GF-D8 (cell line): ENCODE results near the gene NOL4L.
A peak's percentile ranks its signal among the peaks of the same experiment; 100 is the strongest.
"Not testable (repeated sequence)": the region's sequence is repeated elsewhere in the genome, so short reads cannot be mapped to it uniquely, and the experiment has no call there.

Source experiments
- DNase-seq: peaks from one replicate; lab custom pipeline; 2025; lab: John Stamatoyannopoulos, UW

Gene NOL4L

GRCh38 chr20:32507998-32508774 is 76.9 kb downstream of the NOL4L start:
- peak; percentile 70 for DNase-seq

- DNase-seq, result no peak
Observed at GRCh38 chr20:32506721-32507120, 78.4 kb downstream of the NOL4L start.

- DNase-seq, result no peak
Observed at GRCh38 chr20:32505723-32506473, 79.2 kb downstream of the NOL4L start.

DNA sequence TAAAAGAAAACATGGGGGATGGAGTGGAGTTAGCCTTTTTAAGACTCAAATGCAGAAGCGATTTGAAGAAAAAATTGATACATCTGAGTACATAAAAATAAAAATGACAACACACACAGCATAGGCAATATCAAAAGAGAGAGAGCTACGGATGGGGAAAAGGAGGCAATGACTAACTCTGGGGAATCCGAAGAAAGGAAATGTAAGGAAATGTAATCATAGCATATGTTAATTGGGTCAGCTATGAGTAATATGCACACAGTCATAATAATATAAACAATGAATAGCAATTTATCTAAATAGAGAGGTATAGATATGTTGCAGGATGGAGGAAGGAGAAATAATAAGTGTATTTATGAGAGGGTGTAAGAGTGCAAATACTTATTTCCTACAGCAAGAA is 83.4 kb downstream of the NOL4L start:
- no peak for DNase-seq

DNA sequence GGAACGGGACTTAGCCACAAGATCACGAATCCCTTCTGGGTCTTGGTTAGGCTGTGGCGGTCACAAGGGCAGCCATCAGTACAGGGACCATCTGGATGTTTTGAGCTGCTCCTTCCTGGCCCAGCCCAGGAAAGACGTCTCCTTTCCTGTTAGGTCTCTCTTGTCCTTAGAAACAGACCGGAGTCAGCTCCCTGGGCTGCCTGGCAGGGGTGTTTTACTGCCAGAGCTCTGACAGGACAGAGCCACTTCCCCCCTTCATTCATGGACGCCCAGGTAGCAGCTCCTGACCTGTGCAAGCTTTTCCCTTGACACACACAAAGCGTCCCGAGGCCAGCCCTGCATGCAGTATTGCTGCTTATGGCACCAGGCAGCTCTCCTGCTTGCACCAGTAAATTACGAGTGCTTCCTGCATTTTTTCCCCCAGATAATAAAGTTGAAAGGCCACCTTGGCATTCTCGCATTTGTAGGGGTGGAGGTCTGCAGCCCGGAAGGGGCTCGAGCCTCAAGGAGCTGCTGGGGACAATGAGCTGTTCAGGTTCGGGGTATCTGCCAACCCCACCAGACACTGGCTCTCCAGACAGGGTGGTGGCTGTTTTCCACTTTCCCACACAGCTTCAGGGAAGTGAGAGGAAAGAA is 87.4 kb downstream of the NOL4L start:
- DNase-seq, result no peak

DNA sequence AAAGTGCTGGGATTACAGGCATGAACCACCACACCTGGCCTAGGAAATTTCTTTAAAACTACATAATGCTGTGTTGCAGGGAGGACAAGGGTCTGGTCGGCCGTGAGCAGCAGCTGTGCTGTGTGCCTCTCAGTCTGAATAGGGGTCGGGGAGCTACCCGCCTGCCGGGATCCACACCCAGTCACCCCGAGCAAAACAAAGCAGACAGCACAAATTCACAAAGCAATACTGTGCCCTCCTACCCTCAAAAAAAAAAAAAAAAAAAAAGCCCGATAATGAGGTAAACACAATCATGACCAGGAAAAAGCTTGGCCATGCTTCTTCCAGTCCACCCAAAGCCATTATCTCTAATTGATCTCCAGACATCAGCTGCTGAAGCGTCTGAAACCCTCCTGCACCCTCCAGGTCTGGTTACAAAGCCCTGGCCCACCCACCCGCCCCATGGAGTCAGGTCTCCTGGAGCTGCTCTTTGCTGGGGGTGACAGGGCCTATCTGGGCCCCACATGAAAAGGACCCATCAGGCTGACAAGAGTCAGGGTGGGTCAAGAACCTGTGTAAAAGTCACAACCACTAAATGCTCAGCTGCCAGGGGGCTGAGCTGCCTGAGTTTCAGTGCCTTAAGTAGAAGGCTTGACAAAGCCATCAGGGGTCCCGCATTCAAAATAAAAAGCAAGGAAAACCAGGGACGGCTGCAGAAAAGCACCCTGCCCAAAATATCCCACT is 88.2 kb downstream of the NOL4L start:
- no peak for DNase-seq

DNA sequence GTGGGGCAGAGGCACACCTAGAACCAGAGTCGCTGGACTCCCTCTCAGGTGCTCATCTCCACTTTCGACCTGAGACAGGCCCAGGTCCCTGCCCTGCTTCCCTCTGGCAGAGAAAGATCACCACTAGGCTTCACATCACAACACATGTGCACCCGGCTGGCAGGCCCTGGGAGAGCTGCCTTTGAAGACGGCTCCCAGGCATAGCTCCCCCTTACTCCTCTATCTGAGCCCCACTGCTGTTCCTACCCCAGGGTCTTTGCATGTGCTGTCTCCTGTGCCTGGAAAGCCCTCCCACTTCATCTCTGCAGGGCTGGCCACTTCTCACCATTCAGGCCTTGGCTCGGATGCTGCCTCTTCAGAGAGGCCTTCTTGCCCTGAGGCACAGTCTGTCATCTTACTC is 89.2 kb downstream of the NOL4L start:
- DNase-seq, result no peak

GRCh38 chr20:32495217-32495565 is 89.9 kb downstream of the NOL4L start:
- DNase-seq, result no peak

GRCh38 chr20:32494483-32495216 is 90.5 kb downstream of the NOL4L start:
- no peak for DNase-seq

GRCh38 chr20:32493356-32493755 is 91.8 kb downstream of the NOL4L start:
- no peak for DNase-seq

- DNase-seq, result not testable (repeated sequence)
Observed at GRCh38 chr20:32491764-32492151, 93.4 kb downstream of the NOL4L start.

GRCh38 chr20:32490942-32491763 is 94.0 kb downstream of the NOL4L start:
- DNase-seq, result no peak

- DNase-seq, result no peak
Observed at GRCh38 chr20:32488066-32488838, 96.9 kb downstream of the NOL4L start.

DNA sequence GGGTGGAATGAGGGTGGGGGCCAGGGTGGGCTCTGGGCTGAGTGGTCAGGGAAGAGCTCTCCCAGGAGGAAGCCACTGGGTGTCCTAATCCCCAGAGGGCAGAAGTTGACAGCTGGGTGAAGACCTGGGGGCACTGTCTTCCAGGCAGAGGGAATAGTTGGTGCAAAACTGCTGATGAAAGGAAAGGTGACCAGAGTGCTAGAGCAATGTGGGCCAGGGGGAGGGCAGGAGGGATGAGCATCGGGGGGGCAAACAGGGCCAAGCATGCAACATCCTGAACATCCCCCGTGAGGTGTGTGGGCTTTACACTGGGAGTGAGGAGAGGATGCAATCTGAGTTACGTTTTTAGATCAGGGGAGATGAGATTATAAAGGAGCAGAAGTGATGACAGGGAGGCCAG is 97.8 kb downstream of the NOL4L start:
- no peak for DNase-seq

DNA sequence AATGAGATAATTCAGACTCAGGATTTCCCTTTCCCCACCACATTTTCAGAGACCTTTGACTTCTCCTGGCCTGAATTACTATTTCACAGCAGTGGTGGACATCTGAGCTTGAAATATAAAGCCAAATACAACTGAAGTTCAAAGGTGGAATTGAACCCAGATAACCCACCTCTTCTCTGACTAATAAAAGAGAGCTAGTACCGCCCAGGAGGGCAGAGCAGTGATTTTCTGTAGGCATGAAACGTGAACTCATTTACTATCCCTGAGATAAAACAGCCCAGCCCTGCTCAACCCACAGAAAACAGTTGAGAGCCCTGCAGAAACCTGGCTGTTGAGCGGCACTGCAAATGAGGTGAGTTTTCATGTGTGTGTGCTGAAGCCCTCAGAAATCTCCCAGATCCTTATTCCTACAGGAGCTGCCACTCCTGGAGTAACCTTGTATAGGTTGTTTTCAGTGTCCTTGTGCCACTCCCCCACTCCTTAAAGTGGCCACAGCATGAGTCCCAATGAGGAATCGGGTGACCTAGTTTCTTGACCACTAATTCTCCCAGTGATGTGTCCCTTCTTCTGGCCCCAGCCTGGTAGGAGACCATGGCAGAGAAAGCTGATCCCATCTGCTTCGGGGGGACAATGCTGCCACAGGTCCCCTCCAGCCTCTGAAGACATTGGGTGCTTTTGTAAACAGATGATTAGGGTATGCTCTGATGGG is 99.2 kb downstream of the NOL4L start:
- DNase-seq, result no peak

DNA sequence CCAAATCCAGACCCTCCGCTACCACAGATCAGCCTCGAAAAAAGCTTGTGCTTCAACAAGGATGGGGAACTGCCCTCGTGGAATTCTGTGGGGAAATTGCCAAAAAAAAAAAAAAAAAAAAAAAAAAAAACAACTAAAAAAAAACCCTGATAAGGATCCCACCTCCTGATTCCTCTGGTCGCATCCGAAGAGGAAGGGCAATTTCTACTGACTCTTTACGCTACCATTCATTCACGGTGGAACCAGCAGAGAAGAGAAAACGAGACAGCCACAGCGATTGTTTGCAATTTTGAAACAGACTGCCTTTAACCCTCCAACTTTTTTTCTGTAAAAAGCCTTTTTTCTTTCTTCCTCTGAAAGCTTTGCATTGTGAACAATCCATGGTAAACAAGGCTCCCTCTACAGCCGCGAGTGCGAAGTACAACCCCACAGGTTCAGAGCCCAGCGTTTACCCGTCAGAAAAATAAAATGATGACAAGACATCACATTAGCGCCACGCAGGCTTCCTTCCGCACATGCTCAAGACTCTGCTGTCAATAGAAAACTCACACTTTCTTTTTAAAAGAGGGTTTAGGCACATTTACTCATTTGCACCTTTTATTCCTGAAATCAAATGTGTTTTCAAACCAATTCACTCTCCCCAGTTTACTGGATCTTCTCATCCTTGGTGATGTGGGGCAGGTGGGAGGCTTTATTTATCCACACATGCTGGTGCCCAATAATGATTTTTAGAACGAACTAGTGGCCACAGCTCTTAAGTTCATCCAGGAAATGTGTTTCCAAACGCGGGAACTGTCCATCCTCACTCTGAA is 100.0 kb downstream of the NOL4L start:
- DNase-seq, result peak; percentile 71

GRCh38 chr20:32484225-32484957 is 100.7 kb downstream of the NOL4L start:
- no peak for DNase-seq
